DMS114 treated with DMSO at 0.1 percent for 48 hours (cell line): ENCODE data around the gene NLRP8.
"Not testable (repeated sequence)": the region's sequence is repeated elsewhere in the genome, so short reads cannot be mapped to it uniquely, and the experiment has no call there.

Source experiments
- DNase-seq: peaks from one replicate; lab custom pipeline; 2025; ENCODE audit not compliant: unreplicated experiment; lab: John Stamatoyannopoulos, UW

Gene NLRP8

GRCh38 chr19:55962186-55962585 lies 14.6 kb downstream of the NLRP8 start:
- DNase-seq = no peak

GRCh38 chr19:55973982-55974381 lies 26.4 kb downstream of the NLRP8 start:
- no peak for DNase-seq

GRCh38 chr19:55980415-55980814 lies 32.8 kb downstream of the NLRP8 start:
- DNase-seq = no peak

GRCh38 chr19:55985254-55985653 lies 37.6 kb downstream of the NLRP8 start:
- no peak for DNase-seq

GRCh38 chr19:55986487-55986886 lies 38.9 kb downstream of the NLRP8 start, which contains the start of gene NLRP5:
Gene NLRP5 (plus strand): TSS chr19:55986775.
- DNase-seq = no peak

- DNase-seq = no peak
Observed at GRCh38 chr19:55990831-55991230, 43.2 kb downstream of the NLRP8 start.

GRCh38 chr19:55993492-55993891 lies 45.9 kb downstream of the NLRP8 start:
- DNase-seq = no peak

- DNase-seq = no peak
Observed at GRCh38 chr19:56014765-56015164, 67.1 kb downstream of the NLRP8 start.

- DNase-seq = no peak
Observed at GRCh38 chr19:56015756-56016155, 68.1 kb downstream of the NLRP8 start.

GRCh38 chr19:56019325-56019724 lies 71.7 kb downstream of the NLRP8 start:
- DNase-seq = not testable (repeated sequence)

- DNase-seq = not testable (repeated sequence)
Observed at GRCh38 chr19:56020355-56020975, 72.8 kb downstream of the NLRP8 start.

- DNase-seq = no peak
Observed at GRCh38 chr19:56026769-56027168, 79.1 kb downstream of the NLRP8 start.
